Duodenal mucosa (tissue), 2 donors: Measurements from ENCODE around the gene COL27A1.

Experiments
- H3K27ac ChIP-seq: one replicate; pipeline ENCODE4 v1.7.0; 2013; ENCODE audit warnings: low read depth, low read length
- H3K27me3 ChIP-seq, 2 donors: one replicate each; pipeline ENCODE4 v1.7.0; 2013; ENCODE audit warnings: low read length in 2 of 2, control low read depth in 1 of 2; ENCODE audit not compliant: insufficient read depth in 2 of 2, control insufficient read depth in 1 of 2
- H3K36me3 ChIP-seq, 2 donors: one replicate each; pipeline ENCODE4 v1.7.0; 2013; ENCODE audit warnings: low read length in 2 of 2, control low read depth in 1 of 2; ENCODE audit not compliant: insufficient read depth in 2 of 2, control insufficient read depth in 1 of 2
- H3K4me1 ChIP-seq, 2 donors: one replicate each; pipeline ENCODE4 v1.7.0; 2013; ENCODE audit warnings: low read length in 2 of 2, control low read depth in 1 of 2; ENCODE audit not compliant: insufficient read depth in 2 of 2, control insufficient read depth in 1 of 2
- H3K4me3 ChIP-seq, 2 donors: one replicate each; pipeline ENCODE4 v1.7.0; 2013; ENCODE audit warnings: low read length in 2 of 2, low read depth in 1 of 2
- H3K9ac ChIP-seq, 2 donors: one replicate each; pipeline ENCODE4 v1.7.0; 2013; ENCODE audit warnings: low read length in 2 of 2, low read depth in 1 of 2
- H3K9me3 ChIP-seq, 2 donors: one replicate each; pipeline ENCODE4 v1.7.0; 2013; ENCODE audit warnings: low read length in 2 of 2, control low read depth in 1 of 2; ENCODE audit not compliant: control insufficient read depth in 1 of 2

Gene COL27A1

GRCh38 chr9:114207034-114207810 is 51.9 kb downstream of the COL27A1 start:
- Histone ChIP-seq H3K27ac (no peak overlapping the region), H3K27me3 (no peaks in the 10 kb centered on the region), H3K4me1 (peaks cover 0 to 17% of the 10 kb centered on the region in 2 donors), H3K9me3 (no peaks in the 10 kb centered on the region), H3K4me3 (no peak overlapping the region), H3K36me3 (no peaks in the 10 kb centered on the region), H3K9ac (no peak overlapping the region)

DNA sequence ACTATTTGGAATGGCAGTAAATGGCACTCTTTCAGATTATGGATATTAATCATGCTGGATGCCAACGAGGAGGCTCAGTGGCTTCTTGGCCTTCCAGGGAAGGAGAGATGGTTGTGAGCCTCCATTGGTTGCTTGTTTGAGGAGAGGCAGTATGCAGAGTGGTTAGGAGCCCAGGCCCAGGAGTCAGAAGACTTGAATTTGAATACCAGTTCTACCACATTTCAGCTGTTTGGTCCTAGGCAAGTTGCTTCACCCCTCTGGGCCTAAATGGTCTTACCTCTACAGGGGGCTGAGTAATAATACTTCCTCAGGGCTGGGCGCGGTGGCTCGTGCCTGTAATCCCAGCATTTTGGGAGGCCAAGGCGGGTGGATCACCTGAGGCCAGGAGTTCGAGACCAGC is 52.5 kb downstream of the COL27A1 start:
- H3K4me1 ChIP-seq: peaks cover 0 to 17% of the 10 kb centered on the region in 2 donors
- H3K9ac ChIP-seq: no peak overlapping the region
- H3K27me3 ChIP-seq: no peaks in the 10 kb centered on the region
- no peaks in the 10 kb centered on the region for H3K36me3 ChIP-seq
- H3K9me3 ChIP-seq: no peaks in the 10 kb centered on the region
- no peak overlapping the region for H3K27ac ChIP-seq
- no peak overlapping the region for H3K4me3 ChIP-seq

- Histone ChIP-seq H3K36me3 (no peaks in the 10 kb centered on the region), H3K9ac (no peak overlapping the region), H3K4me3 (no peak overlapping the region), H3K9me3 (no peaks in the 10 kb centered on the region), H3K27me3 (no peaks in the 10 kb centered on the region), H3K27ac (no peak overlapping the region), H3K4me1 (peaks cover 0 to 17% of the 10 kb centered on the region in 2 donors)
Measured at GRCh38 chr9:114209151-114209550, 53.8 kb downstream of the COL27A1 start.

DNA sequence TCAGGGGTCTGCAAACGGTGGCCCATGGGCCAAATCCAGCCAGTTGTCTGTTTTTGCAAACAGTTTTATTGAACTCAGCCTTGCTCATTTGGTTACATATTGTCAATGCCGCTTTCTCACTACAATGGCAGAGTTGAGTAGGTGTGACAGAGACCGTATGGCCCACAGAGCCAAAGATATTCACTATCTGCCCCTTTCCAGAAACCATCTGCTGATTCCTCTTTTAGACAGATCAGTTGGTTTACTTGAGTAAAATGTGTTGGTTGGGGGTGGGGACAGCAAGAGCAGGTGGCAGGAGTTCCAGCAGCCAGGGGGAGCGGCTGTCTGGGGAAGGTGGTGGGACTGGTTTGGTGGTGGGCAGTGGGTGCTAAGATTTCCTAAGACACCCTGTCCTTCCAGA is 54.8 kb downstream of the COL27A1 start:
- Histone ChIP-seq H3K27me3 (no peaks in the 10 kb centered on the region), H3K9me3 (no peaks in the 10 kb centered on the region), H3K4me1 (peaks cover 0 to 17% of the 10 kb centered on the region in 2 donors), H3K4me3 (no peak overlapping the region), H3K36me3 (no peaks in the 10 kb centered on the region), H3K27ac (no peak overlapping the region), H3K9ac (no peak overlapping the region)

- Histone ChIP-seq H3K9ac (no peak overlapping the region), H3K4me1 (peaks cover 0 to 17% of the 10 kb centered on the region in 2 donors), H3K4me3 (no peak overlapping the region), H3K27me3 (no peaks in the 10 kb centered on the region), H3K27ac (no peak overlapping the region), H3K36me3 (no peaks in the 10 kb centered on the region), H3K9me3 (no peaks in the 10 kb centered on the region)
Measured at GRCh38 chr9:114210691-114211276, 55.4 kb downstream of the COL27A1 start.

DNA sequence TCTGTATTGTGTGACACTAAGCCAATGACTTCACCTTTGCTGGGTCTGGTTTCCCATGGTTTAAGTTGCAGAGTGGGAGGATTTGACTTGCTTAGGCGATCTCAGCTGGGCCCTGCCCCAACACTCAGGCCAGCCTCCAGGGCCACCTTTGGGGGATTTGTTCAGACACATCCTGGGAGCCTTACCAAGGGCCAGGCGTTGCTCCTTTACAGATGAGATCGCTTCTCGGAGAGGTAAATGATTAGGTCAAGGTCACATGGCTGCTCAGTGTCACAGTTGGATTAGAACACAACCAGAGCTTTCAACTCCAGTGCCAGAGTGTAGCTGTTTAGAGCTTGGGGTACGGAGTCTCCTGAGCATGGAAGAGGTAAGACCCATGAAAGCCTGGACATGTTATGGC is 57.5 kb downstream of the COL27A1 start:
- peaks cover 0 to 3% of the 10 kb centered on the region in 2 donors for H3K4me1 ChIP-seq
- H3K27me3 ChIP-seq: no peaks in the 10 kb centered on the region
- no peak overlapping the region for H3K27ac ChIP-seq
- no peak overlapping the region for H3K9ac ChIP-seq
- no peaks in the 10 kb centered on the region for H3K9me3 ChIP-seq
- H3K36me3 ChIP-seq: no peaks in the 10 kb centered on the region
- H3K4me3 ChIP-seq: no peak overlapping the region

DNA sequence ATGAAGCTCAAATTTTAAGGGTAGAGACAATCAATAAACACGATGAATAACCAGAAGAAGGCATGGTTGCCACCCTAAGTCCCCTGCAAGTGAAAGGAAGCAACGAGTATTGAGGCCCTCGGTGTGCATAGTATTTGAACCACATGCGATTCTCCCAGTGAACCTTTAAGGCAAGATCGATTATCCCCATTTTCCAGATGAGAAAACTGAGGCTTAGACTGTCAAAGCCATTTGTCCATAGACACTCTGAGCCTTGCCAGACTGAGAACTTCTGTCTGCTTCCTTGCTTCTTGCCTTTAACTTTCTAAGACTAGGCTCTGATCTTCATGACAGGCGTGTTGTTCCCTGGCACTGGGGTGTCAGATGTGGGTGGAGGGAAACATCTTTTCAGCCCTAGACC is 58.2 kb downstream of the COL27A1 start:
- no peaks in the 10 kb centered on the region for H3K9me3 ChIP-seq
- no peaks in the 10 kb centered on the region for H3K36me3 ChIP-seq
- no peak overlapping the region for H3K4me3 ChIP-seq
- no peaks in the 10 kb centered on the region for H3K27me3 ChIP-seq
- H3K4me1 ChIP-seq: peaks cover 0 to 3% of the 10 kb centered on the region in 2 donors
- H3K9ac ChIP-seq: no peak overlapping the region
- H3K27ac ChIP-seq: no peak overlapping the region

DNA sequence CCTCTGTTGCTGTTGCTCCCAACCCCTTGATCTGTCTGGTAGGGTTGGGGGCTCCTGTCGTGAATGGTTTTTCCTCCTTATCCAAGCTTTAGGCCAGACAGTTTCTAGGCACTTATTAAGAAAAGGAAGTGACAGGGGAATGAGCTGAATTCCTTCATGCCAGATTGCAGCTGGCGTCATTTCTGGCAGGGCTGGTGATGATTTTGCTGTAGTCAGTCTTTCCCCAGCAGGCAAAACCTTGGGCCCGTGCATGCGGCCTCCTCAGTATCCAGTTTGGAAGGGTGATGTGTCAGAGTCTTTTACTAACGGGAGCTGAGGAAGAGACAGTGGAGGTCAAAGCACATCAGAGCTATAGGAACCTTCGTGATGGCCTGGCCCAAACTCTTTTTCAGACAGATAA is 58.8 kb downstream of the COL27A1 start:
- Histone ChIP-seq H3K4me3 (no peak overlapping the region), H3K4me1 (peaks cover 0 to under 1% of the 10 kb centered on the region in 2 donors), H3K27ac (no peak overlapping the region), H3K9me3 (no peaks in the 10 kb centered on the region), H3K36me3 (no peaks in the 10 kb centered on the region), H3K9ac (no peak overlapping the region), H3K27me3 (no peaks in the 10 kb centered on the region)

DNA sequence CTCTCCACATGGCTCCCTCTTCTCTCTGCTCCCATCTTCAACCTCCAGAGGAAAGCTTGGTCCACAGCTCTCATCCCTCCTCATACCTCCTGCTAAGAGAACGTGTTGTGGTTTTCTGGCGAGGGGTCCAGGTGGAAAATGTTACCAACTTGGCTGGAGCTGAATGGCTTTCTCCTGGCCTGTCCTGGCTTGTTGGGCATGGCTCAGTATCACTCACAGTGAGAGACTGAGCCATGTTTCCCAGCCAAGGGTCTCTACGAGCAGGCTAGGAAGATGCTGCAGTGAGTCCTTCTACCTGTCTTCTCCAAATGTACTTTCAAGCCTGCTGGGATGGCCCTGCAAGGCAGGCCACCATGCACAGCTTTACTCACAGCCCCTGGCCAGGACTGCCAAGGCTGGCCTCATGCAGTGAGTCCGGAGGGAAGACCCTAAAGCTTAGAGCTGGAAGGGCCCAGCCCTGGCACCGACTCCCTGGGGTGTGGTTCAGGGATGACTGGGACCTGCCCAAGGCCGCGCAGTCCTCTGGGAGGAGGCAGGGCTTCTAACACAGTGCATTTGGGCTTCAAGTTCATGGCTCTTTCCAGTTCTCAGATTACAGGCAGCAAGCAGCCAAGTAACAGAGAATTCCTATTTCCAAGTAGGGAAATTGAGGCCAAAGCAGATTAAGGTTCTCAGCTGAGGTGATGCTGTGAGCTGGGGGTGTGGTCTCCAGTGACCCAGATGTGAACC is 59.5 kb downstream of the COL27A1 start:
- Histone ChIP-seq H3K27ac (no peak overlapping the region), H3K4me1 (no peaks in the 10 kb centered on the region), H3K9me3 (no peaks in the 10 kb centered on the region), H3K9ac (no peak overlapping the region), H3K36me3 (no peaks in the 10 kb centered on the region), H3K27me3 (no peaks in the 10 kb centered on the region), H3K4me3 (no peak overlapping the region)

- H3K27ac ChIP-seq: no peak overlapping the region
Measured at GRCh38 chr9:114216081-114216480, 60.7 kb downstream of the COL27A1 start.

More at GRCh38 chr9:114216081-114216480, 60.7 kb downstream of the COL27A1 start:
- H3K36me3 ChIP-seq: no peaks in the 10 kb centered on the region
- H3K4me1 ChIP-seq: peaks cover 0 to 4% of the 10 kb centered on the region in 2 donors
- H3K9me3 ChIP-seq: no peaks in the 10 kb centered on the region
- no peak overlapping the region for H3K4me3 ChIP-seq
- H3K27me3 ChIP-seq: no peaks in the 10 kb centered on the region
- no peak overlapping the region for H3K9ac ChIP-seq
